G401 (cell line): ENCODE data around the gene C3orf20. TPM values are rescaled to one million over a fixed set of nuclear protein-coding genes. Genes with fewer than 3 reads are reported as not detected.
"Not testable (repeated sequence)": the region's sequence is repeated elsewhere in the genome, so short reads cannot be mapped to it uniquely, and the experiment has no call there.

Experiments
- DNase-seq: peaks from one replicate; pipeline ENCODE4 v3.0.0-alpha.2; 2015; ENCODE audit warnings: low spot score
- in situ Hi-C: cut with HindIII; loops from 2 replicates; pipeline ENCODE4 v1.10.0; 2016; ENCODE audit warnings: low sequenced_read_pairs, mixed read lengths
- total RNA-seq: library from RNA; depleted of rRNA; stranded (reverse); fragments of >200 nt; shearing (Covaris generic); gene quantifications from 2 replicates; pipeline ENCODE4 v1.2.3, GENCODE V29; 2014

C3orf20 gene
- total RNA-seq, 1 experiment from 2014 or later = not detected

DNA sequence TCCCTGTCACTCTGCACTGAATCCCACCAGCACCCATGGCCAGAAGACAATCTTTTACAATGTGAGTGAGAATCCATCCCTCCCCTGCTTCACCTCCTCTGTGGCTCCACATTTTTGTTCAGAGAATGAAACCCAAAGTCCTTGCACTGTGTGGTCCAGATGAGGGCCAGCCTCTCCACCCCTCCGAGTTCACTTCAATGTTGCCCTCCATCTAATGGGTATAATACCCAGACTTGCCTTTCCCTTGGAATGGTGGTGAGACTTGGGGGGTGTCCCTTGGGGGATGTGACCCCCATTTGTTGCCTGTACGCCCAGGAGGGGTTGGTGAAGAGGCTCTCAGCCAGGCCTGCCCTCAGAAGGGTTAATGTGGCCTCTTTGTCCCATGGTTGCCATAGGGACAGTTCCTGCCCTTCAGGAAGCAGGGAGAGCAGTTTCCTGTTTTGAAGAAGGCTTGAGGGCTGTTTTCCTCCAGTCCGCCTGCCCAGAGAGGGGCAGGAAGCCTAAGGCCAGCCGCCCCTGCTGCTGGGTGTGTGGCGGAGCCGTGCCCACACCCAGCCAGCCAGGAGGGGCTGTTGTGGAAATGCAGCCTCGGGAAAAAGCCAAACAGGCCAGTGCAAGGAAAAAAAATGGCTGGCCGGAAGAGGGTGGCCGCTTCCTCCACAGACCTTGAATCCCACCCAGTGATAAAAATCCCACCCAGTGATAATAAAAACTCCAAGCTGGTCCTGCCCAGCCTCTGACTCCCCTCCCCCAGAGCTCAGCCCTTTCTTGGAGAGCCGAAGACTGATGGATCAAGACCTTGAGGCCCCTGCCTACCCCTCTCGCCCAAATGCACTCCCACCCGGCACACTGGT, 129.3 kb downstream of the C3orf20 start:
- in situ Hi-C loops = no loop called here
- DNase-seq = no peak

DNA sequence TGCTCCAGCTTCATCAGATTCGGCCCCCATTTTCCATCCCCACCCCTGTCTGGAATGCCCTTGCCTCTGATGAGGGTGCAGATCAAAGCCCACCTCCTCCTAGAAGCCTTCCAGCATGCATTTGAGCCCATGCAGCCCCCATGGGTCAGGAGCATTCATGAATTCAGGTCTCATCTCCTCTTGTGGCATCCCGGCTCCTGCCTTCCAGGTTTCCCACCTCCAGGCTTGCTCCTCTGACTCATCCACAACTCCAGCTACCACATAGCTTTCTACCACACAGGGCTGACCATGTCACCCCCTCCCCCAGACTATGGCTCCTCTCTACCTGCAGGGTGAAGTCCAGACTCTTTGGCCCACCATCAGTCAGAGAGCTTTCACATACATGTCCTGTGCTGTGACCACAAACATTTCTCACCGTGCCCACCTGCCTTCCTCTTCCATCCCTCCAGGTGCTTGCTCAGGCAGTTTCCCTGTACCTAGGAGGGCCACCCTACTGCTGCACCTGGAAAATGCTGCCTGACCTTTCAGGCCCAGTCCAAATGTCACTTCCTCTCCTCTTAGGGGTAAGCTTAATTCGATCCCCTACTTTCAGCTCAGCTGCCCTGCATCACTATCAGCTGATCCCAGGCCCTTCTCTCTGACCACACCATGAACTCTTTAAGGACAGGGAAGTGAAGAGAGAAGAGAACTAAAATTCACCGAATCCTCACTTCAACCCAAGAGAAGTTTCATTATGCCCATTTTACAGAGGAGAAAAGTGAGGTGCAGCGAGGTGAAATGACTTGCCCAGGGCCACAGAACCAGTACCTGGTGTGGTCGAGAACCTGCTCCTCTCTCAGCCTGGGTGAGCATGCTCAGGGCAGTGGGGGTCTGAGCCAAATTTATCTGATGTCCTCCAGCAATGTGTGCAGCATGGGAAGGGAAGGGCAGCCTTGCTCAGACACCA, 130.2 kb downstream of the C3orf20 start:
- in situ Hi-C loops = no loop called here

DNA sequence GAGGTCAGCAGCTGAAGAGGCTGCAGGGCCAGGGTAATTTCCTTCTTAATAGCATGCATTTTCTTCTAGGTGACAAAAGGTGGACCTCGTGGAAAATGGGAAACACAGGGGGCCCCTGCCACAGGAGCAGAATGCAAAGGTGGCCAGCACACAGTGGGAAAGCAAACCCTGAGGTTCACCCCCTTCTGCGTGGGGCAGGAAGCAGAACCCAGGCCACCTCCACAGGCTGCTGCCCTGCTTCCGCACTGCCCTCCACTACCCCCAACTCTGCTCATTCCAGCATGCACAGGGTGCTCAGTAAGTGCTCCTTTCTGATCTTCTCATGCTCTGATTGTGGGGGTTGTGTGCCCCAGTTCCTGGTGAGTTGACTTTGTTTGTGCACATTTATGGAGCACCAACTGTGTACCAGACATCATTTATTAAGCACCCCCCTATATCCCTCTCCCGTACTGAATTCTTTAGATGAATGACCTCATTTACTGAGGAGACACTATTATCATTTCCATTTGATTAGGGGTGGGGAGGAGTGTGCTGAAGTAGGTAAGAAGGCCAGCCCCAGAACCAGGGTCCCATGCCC, 131.1 kb downstream of the C3orf20 start:
- no peak for DNase-seq
- in situ Hi-C loops = no loop called here

More for the DNA sequence above, 130.2 kb downstream of the C3orf20 start:
- no peak for DNase-seq

DNA sequence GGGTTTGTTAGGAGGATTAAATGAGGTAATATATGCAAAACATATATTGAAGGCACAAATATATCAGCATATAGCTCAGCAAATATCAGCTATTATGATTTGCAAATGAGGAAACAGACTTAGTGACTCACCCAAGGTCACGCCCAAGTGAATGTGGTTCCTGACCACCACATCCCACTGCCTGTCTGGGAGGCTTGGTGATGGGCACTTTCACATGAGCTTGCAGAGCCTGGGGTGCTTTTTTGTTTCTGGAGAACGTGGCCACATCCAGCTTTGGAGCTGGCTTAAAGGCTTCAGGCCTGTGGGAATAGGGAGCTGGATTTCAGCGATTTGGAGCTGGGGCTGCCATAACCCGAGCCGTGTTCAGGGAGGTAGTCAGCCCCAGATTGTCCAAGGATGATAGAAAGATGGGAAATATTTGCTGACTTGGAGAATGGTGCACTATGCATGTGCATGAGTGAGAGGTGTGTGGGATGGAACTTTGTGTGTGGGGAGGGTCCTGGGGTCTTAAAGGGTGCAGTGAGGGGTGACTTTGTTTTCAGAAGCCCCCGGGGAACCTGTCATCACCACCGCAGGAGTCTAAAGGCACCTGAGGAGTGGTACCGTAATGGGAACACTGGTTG, 131.8 kb downstream of the C3orf20 start:
- DNase-seq = no peak
- in situ Hi-C loops = no loop called here

DNA sequence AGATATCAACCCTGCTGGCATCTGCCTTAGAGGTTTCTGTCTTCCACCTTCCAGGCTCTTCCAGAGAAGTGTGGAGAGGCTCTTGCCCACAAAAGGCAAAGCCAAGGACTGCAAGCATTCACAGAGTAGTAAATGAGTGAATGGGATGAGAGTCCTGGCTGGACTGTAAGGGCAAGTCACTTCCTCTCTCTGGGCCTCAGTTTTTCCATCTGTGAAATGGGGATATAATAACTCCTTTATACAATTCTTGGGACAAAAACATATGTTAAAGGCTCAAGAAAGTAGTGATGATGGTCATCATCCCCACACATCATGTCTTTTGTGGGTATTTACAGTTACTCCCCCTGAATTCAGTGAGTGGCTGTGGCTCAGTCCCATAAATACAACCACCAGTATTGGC, 133.1 kb downstream of the C3orf20 start:
- no peak for DNase-seq
- in situ Hi-C loops = no loop called here

DNA sequence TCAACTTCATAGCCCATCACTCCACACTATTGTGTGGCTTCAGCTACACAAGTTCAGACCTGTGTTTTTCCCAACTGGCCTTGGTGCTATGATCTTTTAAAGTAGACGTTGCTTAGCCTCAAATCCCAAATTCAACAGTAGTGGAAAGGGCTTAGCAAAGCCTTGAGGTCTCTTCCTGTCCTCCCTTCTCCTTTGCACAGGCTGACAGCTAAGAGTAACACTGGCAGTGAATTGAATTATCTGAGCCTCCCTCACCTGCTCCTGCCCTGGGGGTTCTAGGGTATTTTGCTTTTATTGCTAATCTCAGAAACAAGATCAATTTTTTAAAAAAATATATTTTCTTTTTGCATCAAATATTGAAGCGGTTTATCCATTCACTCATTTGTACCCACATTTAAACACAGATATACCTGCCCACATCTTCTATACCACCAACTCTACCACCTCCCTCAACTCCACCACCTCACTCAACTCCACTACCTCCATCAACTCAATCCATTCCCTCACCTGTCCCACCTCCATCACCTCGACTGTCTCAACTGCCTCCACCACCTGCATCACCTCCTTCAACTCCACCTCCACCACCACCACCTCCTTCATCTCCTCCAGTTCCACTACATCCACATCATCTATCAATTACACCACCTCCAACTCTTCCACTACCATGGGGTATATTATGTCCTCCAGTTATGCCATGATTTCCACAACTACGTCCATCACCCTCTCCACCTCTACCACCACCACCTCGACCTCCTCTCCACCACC, 133.7 kb downstream of the C3orf20 start:
- in situ Hi-C loops = no loop called here
- no peak for DNase-seq

DNA sequence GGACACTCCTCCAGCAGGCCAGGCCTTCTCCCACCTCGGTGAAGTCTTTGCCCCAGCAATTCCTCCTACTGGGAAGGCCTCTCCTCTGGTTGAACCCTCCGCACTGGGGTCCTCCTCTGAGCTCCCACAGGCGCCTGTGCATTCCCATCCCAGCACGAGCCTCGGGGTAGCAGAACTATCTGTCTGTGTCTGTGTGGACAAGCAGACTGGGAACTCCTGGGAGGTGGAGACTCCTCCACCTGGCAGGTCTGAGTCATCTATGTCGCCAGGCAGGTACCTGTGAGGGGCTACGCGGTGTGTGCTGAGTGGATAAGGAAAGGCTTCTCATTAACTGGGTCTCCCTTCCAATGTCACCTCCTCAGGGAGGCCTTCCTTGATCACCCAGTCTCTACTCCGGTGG, 134.7 kb downstream of the C3orf20 start:
- DNase-seq, in situ Hi-C loops: not testable (repeated sequence)

DNA sequence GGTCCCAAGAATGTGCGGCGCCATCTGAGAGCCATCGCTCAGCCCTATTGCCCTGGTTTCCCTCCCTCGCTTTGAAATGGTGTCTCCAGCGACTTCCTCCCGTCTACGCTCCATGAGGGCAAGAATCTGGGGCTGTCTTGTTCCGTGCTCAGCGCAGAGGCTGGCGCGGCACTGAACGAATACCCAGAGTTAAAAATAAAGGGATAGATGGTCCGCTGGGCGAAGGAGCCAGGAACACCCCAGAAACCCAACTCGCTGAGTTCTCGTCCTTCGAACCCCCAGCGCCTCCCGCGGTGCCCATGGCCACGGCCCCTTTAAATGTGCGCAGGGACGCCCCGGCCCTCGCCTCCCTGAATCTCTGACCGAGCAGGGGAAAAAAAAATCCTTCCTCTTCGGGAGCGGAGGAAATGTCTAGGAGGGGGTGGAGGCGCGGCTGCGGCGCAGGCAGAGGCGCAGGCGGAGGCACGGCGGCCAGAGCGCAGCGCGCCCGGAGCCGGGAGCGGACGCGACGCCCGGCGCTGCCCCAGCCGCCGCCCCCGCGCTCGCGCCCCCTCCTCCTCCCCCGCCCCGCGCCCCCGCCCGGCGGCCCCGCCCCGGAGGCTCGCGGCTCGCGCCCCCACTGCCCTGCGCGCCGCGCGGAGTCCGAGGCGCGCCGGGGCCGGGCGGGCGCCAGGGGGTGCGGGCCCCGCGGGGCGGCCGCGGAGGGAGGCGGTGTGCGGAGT, 135.3 kb downstream of the C3orf20 start:
- no peak for DNase-seq
- in situ Hi-C loops = no loop called here

DNA sequence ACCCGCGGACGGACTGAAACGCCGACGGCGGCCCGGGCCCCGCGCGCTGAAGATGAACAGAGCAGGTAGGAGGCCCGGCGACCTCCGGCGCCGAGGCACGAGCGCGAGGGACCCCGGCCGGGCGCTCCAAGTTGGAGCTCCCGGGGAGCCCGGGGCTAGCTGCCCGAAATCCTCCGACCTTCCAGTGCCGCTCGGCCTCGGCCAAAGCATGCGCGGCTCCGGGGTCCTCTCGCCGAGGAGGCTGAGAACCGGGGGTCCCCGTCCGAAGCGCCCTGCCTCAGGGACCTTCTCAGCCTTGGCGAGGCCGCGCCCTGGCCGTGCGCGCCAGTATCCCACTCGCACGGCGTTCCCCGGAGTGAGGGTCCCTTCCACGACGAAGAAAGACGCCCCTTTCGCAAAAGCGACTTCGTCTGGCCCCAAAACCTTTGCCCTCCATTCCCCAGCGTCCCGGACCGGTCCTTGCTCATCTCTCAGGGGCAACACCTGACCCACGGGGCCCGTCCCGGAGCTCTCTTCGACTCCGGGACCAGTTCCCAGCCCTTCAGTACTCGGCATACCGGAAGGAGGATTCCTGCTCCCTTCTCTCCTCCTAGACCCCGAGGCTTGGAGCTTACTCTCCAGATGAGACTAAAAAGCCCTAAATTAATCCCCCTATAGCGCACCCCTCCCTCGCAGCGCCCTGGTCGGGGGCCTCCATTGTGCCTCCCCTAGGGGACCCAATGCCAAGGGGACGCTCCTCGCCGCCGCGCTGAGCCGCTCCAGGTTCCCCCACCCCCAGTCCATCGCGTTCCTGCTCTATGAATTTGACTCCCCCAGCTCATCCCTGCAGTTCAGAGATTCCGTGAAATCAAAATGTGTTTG, 136.1 kb downstream of the C3orf20 start:
- in situ Hi-C loops = no loop called here
- no peak for DNase-seq

DNA sequence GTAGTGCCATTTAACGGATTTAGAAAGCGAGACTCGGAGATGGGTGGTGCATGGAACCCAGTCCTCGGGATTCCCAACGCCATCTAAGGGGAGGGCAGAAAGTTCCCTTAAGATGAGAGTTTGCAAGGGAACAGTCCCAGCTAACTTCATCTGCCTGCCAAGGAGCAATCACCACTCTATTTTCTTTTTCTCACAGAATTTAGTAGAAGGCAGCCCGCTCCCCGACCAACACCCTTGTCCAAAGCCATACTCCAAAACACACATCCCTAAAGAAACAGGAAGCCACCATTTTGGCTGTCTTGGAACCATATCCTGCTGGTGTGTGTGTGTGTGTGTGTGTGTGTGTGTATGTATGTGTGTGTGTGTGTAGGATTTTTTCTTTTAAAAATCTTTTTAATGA, 136.7 kb downstream of the C3orf20 start:
- DNase-seq = no peak
- in situ Hi-C loops = no loop called here

DNA sequence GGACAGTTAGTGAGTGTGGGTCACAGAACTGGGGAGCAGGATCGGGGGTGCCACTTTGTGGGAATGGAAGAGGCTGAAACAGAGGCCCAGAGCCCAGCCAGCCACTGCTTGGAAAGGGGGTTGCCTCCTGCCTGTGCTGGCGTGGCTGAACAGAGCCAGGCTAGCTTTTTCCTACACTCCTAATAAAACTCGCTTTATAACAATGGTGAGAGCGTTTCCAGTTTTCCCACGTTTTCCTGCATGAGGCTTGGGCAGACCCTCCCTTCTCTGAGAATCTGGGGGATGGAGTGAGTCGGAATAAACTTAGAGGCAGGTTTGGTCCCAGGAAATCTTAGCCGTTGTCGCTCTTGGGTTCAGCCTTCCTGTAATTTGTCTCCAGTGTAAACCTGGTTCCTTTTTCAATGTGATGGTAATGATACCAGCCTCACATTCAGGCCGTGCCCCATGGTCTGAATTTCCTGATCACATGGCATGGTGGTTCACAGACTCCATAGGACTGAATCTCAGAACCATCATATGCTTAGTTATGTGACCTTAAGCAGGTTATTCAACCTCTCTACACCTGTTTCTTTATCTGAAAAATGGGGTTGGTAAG, 137.4 kb downstream of the C3orf20 start:
- DNase-seq = no peak
- in situ Hi-C loops = no loop called here

DNA sequence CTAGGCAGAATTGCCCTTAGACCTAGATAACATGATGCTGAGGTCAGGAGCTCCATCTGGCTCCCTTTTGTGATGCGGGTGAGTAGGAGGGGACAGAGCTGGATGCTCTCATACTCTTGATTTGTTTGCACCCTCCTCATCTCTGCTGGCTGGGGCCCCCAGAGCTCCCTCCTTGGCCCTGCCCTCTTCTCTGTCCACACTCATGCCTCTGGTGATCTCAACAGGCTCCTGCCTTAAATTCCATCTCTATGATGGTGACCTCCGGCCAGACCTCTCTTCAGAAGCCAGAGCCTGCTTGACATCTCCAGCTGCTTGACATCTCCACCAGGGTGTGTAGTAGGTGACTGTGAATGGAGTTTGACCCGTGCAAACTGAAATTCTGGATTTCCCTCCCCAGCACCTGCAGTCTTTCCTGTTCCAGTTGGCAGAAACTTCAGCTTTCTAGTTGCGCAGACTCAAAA, 139.5 kb downstream of the C3orf20 start:
- no peak for DNase-seq
- in situ Hi-C loops = no loop called here

DNA sequence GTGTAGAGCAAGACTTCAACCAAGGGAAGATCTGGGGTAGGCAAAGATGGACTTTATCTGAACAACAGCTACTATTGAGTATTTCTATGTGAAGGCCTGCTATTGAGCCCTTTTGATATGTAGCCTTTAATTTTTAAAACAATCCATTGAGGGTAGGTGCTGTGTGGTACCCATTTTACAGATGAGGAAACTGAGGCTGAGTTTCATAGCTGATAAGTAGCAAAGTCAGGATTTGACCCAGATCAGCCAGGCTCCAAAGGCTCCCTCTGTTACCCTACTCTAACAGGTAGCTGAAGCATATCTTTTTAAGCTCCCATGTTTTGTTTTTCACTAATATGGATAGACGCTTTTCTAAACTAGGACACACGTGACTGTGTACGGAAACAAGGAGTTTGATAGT, 141.4 kb downstream of the C3orf20 start:
- in situ Hi-C loops = no loop called here
- DNase-seq = no peak

DNA sequence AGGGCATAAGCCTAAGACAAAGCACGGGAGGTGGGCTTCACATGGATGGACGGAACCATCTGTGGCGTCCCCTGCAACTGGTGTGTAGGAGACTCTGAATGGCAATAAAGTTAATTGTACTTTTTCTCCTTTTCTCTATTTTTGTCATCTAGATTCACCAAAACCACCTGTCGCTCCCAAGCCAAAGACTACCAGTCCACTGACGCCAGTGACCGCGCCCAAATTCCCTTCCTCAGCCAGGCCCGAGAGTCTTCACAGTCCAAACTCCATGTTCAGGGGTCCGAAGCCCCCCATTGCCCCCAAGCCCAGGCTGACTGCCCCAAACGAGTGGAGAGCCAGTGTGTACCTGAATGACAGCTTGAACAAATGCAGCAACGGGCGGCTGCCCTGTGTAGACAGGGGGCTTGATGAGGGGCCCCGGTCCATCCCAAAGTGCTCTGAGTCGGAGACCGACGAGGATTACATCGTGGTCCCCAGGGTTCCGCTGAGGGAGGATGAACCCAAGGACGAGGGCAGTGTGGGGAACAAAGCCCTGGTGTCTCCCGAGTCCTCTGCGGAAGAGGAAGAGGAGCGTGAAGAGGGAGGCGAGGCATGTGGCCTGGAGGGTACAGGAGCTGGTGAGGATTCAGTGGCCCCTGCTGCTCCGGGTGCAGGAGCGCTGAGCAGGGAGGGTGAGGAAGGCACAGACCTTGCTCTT, 144.0 kb downstream of the C3orf20 start, which contains the start of gene FGD5:
TSS of gene FGD5 (plus strand) at position 159 of the 697 bp plus-strand sequence. CDS start at position 269, 110 bp downstream.
- in situ Hi-C loops = no loop called here
- no peak for DNase-seq

DNA sequence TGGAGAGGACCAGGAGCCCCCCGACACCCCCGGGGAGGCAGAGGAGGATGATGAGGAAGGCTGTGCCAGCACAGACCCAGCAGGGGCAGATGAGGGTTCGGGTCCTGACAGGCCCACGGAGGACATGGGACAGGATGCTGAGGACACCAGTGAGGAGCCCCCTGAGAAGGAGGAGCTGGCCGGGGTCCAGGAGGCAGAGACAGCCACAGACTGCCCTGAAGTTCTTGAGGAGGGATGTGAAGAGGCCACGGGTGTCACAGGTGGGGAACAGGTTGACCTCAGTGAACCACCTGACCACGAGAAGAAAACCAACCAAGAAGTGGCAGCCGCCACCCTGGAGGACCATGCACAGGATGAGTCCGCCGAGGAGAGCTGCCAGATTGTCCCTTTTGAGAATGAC, 144.7 kb downstream of the C3orf20 start:
- in situ Hi-C loops = loop anchor here (10.0 kb wide), 1 partner anchor 95 kb away; no protein-coding TSS in a partner anchor
- DNase-seq = no peak

DNA sequence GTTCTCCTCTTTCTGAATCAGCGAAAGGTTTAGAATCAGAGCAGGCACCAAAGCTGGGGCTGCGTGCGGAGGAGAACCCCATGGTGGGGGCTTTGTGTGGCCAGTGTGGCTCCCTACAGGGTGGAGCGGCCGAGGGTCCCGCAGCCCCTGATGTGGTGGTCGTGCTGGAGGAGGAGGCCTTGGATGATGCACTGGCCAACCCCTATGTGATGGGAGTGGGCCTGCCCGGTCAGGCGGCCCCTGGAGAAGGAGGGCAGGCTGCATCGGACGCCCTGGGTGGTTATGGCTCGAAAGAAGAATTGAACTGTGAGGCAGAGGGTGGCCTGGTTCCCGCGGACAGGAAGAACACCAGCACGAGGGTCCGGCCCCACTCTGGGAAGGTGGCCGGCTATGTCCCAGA, 145.2 kb downstream of the C3orf20 start:
- in situ Hi-C loops = loop anchor here (10.0 kb wide), 1 partner anchor 95 kb away; no protein-coding TSS in a partner anchor
- no peak for DNase-seq
